Activated CD8-positive, alpha-beta memory T cell treated with anti-CD3 and anti-CD28 coated beads for 1 hour (primary cell): ENCODE measurements around the gene IL17B.

Experiments
- DNase-seq, 2 donors: peaks; one replicate each; pipeline ENCODE4 v3.0.0-alpha.2; 2020; ENCODE audit warnings: low read depth in 1 of 2; ENCODE audit errors: extremely low read depth in 1 of 2

The IL17B gene

DNA sequence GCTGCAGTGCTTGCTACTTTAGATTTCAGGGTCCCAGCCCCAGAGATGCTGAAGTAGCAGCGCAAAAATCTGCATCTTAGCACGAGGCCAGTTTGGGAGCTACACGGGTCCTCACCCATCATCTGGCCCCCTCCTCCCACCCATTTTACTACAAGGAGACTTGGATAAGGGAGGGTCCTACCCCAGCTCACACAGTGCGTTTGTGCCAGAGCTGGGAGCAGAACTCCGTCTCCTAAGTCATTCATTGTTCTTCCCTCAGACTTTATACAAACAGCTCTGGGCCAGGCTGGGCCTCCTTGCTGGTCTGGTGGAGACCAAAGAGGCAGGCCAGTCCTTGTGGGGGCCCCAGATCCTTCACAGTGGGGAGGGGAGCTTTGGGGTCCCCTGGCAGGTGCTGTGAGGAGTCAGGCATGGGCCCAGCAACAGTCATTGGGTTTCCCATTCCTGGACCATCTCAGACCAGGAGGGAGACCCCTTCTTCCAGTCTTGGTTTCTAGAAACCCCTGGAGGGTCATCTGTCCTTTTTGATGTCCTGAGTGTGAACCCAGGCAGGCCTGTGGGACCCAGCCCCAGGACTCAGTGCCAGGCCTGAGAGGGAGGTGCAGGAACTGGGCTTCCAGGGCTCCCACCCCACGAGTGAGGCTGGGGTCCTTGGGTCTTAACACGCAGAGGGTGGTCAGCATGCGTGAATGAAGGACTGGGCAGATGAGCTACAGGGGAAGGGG is 2.3 kb upstream of the IL17B start:
- no peak for DNase-seq

DNA sequence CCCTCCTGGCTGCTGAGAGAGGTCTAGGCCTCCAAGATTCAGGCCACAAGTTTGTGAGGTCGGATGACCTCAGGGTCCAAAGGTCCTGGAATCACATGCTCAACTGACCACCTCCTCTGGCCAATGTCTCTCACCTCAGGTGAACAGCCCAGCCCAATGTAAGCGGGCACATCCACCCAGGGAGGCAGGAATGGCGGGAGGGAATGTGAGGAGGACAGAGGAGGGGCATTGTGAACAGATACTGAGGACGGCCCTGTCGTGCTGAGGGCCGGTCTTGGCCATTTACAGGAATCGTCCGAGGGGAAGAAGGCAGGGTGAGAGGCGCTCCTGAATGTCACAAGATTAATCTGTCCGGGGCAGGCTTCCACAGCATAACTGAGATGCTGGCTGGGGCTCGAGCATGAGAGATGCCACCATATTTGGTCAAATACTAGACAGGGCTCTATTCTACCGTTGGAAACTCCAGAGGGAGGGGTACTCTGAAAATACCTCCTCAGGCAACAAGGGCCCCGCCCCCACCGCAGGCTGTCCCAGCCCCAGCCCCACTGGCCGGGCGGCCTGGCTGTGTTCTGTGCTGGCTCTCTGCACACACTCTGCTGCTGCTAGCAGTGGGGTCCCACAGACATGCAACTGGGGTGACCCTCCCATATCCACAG is 1.5 kb upstream of the IL17B start:
- no peak for DNase-seq

DNA sequence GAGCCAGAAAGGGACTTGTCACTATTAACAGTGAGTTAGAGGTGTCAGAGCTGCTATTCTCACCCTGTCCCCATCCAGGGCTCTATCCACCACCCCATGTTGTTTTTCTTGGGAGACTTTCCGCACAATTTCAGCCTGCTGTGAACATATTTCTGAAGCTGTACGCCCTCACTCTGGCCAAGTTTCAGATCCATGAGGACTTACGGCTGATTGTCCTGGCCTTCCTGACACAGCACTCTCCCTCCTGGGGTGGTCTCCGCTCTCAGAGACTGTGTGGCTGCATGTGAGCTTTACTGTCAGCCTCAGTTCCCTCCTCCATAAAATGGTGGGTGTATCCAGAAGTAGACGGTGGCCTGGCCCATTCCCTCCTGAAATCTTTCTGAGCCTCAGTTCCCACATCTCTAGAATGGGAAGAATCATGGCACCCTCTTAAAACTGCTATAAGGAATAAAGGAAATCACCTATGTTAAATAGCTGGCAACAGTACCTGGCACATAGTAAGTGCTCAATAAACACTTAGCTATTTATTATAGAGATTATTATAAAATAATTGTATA is 804 bp upstream of the IL17B start:
- no peak for DNase-seq

DNA sequence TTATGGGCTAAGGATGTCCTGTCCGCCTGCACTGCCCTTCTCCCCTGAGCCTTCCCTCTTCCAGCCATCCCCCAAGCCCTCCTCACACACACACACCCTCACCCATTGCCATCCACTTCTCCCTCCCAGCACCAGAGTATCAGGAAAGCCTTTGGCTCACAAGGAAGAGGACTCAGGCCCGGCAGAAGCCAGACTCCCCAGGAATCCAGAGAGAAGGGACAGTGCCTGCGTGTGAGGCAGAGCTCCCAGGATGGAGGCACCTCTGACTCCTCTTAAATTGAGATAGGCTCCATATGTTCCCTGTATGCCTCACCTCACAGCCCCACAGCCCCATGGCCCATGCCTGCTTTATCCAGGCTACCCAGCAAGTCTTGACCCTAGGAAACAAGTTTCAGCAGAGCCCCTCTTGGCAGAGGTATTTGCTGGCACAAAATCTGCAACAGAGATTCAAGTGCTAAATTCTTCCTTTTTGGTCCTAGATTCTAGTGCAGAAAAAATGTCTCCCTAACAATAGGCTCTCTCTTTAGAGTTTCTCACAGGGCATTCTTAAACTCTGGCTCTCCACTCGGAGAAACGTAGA is 761 bp downstream of the IL17B start:
- no peak for DNase-seq

DNA sequence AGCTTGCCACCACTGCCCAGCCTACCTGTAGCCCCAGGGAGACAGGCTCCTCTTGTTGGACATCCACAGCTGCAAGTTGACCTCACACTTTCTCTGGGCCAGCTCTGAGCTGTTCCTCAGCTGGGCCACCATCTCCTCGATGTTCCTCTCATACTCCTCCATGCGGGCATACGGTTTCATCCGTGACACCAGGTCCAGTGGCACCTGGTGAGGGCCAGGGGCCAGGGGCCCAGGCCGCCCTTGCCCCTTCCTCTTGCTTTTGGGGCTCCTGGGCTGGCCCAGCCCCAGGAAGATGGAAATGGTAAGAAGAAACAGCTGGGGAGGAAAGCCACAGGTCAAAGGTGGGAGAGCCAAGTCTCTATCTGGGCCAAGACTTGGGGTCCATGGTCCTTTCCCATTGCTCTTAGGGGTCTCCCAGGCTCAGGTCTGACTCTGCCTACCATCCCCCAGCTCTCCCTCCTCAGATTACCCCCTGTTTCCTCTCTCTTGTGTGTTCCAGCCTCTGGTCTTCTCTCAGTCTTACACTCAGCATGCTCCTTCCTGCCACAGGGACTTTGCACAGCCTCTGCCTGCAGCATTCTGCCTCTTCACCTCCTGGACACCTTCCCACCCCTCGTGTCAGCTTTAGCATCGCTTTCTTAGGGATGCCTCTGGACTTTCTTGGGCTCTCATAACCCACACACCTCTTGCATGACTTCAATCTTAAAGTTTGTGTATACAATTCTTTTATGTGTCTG is 2.2 kb downstream of the IL17B start:
- no peak for DNase-seq

DNA sequence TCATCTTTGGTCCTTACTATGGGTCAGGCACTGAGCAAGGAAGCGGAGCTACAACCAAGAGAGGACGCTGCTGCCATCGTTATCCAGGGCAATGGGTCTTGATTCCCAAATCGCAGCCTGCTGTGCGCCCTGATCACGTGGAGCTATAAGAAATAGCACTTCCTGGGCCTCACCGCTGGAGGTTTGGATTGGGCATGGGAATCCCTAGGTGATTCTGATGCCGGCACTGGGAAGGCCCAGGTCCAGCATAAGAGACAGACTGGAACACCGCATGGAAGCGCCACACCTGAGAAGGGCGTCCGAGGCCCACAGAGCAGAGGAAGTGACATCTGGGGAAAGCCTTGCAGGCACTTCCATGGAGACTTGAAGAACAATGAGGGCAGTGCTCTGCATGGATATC is 3.0 kb downstream of the IL17B start:
- no peak for DNase-seq

DNA sequence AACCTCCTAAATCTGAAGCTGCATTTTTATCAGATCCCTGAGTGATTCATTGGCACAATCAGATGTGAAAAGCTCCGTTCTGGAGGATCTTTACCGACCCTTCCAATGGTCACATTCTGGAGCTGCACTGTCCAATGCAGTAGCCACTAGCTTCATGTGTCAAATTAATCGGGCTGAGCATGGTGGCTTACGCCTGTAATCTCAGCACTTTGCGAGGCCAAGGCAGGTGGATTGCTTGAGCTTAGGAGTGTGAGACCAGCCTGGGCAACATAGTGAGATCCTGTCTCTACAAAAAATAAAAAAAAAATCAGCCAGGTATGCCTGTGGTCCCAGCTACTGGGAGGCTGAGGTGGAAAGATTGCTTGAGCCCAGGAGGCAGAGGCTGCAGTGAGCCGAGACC is 3.7 kb downstream of the IL17B start:
- DNase-seq = no peak

DNA sequence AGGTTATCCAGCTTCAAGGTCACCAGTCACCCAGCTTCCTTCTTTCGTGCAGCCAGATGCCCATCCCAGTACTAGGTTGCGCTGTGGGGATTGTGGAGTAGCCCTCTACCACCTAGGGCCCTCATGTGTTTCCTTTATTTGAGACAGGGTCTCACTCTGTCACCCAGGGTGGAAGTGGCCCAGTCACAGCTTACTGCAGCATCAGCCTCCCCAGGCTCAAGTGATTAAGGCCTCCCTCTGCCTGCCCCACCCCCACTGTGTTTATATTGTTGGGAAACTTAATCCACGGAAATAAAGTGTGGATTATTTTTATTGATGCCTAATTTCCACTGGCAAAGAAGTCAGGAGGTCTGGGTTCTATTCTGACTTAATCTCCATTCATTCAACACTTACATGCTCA is 4.3 kb downstream of the IL17B start:
- DNase-seq = no peak

DNA sequence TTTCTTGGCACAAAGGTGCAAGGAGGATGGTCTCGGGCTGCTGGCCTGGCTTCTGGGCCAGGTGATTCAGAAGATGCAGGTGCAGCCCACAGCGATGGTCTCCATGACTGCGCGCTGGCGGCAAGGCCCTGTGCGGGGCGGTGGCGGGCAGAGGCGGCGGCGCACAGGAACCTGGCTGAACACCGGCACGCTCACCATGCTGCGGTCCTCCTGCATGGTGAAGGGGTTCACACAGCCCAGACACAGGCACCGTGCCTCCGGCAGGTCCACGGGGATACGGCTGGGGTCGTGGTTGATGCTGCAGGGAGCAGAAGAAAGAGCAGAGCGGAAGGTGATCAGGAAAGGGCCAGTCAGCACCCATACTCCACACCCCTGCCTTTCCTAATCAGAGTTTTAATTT is 4.8 kb downstream of the IL17B start:
- DNase-seq = no peak

DNA sequence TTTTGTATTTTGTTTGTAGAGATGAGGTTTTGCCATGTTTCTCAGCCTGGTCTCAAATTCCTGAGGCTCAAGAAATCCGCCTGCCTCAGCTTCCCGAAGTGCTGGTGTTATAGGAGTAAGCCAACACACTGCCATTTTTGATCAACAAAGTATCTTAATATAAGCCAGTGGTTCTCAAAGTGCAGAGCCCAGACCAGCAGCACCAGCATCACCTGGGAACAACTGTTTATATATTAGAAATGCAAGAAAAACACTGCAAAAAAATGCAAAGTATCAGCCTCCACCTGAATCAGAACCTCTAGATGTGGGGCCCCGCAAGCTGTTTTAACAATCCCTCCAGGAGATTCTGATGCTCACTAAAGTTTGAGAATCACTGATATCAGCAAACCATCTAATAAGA is 6.2 kb downstream of the IL17B start:
- DNase-seq = no peak

DNA sequence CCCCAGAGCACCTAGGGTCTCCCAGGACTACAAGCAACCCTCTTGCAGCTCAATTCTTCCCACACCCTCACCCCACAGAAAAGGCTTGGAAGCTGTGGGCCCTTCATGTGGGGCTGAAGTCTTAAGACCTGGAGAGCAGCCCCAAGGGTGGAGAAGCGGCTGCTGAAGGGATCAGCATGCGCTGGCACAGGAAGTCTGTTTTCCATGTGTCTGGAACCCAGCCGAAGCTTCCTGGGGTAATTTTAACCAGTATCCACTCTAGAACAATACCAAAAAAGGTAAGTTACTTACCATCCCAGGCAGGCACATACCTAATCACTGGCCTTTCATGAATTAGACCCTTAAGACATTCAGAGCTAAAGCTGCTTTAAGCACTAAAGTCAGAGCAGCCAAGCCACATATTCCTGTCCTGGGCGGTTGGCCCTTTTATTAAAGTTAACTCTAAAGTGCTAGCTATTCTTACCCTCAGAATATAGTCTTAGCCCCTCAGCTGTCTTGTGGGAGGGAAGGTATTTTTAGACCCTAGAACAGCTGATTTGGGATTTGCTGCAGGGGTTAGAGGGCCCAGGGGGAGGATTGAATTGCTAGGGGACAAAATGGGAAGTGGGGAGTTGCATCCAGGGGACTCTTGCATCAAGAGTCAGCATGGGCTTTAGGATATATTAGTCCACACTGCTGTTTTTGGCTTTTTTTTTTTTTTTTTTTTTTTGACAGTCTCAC is 6.9 kb downstream of the IL17B start:
- DNase-seq = no peak

DNA sequence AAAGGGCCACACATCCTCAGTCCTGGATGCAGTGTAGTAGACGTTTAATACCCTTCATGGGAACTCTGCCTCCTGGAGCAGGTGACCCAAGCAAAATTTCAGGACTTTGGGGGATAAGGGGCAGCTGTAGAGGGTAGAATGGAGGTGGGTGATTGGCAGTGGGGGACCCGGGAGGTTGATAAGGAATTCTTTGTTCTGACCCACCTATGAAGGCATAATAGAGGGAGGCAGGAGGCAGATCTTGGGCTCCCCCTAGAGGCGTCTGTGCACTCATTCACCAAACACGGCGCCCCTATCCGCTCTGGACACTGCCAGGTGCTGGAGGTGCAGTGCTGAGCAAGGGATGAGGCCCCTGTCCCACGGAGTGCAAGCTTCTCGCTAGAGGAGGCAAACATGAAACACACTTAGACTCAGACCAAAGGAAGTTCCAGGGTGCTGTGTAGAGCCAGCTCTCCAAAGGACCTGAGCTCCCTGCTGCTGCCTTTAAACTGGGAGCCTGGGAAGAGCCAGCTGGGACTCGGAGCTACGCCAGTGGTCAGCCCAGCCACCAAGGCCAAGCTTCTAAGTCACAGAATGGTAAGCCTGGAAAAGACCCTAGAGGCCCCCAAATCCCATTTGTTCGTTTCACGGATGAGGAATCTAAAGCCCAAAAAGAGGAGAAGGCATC is 7.7 kb downstream of the IL17B start:
- peak in 1 of 2 donors; percentile 58 for DNase-seq

DNA sequence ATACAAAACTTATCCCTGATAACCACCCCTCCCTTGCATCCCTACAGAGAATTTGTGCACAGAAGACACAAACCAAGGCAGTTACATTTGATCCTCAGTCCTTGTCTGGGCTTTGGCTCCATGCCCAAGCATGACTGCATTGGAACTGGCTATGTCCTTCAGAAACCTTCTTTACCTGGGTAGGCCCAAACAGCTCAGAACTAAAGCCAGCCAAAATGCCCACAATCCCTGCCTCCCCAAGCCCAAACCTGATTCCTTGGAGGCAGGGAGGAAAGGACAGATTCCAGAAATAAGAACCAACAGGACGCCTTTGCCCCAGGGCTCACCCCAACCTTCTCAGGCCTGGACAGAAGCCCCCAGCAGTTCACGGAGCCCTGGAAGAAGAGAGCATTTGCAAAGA is 8.2 kb downstream of the IL17B start:
- DNase-seq = no peak

DNA sequence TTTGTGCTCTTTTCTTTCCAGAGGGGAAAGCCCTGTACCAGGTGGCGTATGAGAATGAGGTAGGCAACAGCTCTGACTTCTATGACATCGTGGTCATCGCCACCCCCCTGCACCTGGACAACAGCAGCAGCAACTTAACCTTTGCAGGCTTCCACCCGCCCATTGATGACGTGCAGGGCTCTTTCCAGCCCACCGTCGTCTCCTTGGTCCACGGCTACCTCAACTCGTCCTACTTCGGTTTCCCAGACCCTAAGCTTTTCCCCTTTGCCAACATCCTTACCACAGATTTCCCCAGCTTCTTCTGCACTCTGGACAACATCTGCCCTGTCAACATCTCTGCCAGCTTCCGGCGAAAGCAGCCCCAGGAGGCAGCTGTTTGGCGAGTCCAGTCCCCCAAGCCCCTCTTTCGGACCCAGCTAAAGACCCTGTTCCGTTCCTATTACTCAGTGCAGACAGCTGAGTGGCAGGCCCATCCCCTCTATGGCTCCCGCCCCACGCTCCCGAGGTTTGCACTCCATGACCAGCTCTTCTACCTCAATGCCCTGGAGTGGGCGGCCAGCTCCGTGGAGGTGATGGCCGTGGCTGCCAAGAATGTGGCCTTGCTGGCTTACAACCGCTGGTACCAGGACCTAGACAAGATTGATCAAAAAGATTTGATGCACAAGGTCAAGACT is 11.0 kb downstream of the IL17B start:
- no peak for DNase-seq

DNA sequence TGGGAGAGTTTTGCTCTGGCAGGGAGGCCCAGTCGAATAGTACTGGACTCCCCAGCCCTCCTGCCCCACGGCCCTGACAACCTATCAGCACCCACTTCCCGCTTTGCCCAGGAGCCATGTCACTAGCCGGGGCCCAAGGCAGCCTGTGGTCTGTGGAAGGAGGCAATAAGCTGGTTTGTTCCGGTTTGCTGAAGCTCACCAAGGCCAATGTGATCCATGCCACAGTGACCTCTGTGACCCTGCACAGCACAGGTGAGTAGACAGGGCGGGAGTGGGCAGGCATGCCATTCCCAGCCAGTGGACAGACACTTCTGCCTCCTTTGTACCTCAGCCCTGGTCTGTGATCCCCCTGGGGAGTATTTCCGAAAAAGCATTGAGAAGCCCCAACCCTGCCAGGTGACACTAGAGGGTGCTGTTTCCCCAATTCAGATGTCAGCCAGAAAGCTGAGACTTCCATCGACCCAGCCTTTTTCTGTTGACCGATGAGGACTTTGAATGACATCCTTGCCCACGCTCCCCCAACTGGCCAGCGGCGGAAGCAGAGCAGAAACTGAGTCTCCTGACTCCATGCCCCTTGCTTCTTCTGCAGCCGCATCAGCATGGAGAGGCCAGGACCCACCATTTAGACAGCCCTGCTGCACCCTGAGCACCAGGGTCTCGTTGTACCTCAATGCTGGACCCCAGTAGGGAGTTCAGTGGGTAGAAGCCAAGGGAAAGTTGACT is 11.7 kb downstream of the IL17B start:
- DNase-seq = no peak

DNA sequence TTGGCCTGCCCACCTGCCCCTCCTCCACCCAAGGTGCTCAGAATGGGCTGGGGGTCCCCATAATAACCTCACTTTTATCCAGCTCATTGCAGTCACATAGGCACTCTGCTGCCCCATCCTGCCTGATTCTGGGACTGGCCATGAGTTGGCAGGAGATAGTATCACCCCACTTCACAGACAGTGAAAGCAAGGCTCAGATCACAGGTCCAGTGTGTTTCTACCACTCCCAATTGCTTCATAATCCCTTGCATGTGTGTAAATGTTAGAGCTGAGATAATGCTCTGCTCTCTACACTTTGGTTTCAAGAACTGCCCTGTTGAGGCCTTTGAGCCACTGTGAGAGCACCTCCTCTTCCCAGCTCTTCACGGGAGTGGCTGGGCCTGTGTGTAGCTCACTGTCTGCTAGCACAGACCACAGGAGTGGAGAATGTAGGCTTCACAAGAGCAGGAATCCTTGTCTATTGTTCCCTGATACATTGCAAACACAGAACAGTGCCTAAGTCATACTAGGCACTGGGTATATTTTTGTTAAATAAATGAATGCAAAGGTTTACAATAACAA is 12.8 kb downstream of the IL17B start:
- DNase-seq = no peak

DNA sequence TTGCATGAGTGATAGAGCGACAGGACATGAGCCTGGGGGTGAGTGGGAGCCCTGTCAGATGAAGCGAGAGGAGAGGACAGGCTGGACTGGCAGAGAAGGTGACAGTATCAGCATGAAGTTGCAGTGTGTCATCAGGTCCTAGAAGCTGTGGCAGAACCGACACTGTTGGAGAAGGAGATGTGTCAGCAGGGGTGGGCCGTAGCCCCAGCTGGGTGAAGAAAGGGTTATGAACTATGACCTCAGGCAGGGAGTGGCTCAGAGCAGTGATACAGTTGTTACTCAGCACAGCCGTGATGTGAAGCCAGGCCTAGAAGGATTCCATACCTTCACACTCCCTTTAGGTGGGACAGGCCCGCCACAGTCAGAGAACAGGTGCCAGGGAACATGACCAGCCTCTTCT is 13.7 kb downstream of the IL17B start:
- no peak for DNase-seq

DNA sequence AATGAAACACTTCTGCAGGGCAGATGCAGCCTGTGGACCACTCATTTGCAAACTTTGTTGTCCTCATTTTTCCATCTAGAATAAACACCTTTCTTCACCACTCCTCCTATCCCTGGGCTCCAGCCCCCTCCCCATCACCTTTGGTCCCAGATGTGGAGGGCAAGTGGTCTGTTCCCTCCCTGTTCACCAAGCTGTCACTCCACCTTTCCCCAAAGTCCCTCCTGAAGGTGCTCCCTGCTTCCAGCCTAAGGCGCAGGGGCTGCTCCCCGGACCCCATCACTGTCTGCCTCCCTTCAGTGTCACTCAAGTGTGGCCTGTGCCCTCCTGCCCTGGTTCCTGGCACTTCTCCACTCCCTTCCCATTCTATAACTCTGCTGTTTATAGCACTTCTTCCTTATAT is 14.4 kb downstream of the IL17B start:
- DNase-seq = no peak

DNA sequence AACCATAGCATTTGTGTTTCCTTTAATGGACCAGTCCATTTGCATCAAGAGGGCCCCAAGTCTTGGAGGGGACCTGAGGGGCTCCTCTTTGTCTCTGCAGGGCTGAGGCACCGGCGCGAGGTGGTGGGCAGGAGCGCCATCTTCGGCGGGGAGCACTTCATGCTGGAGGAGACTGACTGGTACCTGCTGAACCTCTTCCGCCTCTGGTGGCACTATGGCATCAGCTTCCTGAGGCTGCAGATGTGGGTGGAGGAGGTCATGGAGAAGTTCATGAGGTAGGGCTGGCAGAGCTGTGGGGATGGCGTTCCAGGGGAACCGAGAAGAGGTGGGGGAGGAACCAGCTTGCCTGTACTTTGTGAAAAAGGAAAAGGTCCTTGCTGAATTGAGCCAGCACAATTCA is 15.2 kb downstream of the IL17B start:
- DNase-seq = no peak
